Activated naive CD4-positive, alpha-beta T cell treated with anti-CD3 and anti-CD28 coated beads for 36 hours (primary cell): ENCODE results near the gene ADARB1. TPM values are rescaled to one million over a fixed set of nuclear protein-coding genes. Genes with fewer than 3 reads are reported as not detected.
A peak's percentile ranks its signal among the peaks of the same experiment; 100 is the strongest.

ENCODE experiments used
- CTCF ChIA-PET: fragments of 350-600 bp; sonication (Branson Sonifier 250); formaldehyde crosslinking; loops from one replicate; lab custom pipeline; 2021; ENCODE audit warnings: antibody characterized with exemption; lab: Charles Lee
- DNase-seq: peaks from one replicate; pipeline ENCODE4 v3.0.0-alpha.2; 2020
- H3K27ac Mint-ChIP-seq: one replicate; pipeline ENCODE4 v1.8.0; 2021; ENCODE audit warnings: mild to moderate bottlenecking, mixed read lengths
- H3K27me3 Mint-ChIP-seq: one replicate; pipeline ENCODE4 v1.8.0; 2021; ENCODE audit warnings: low read depth, mixed read lengths
- H3K36me3 Mint-ChIP-seq: one replicate; pipeline ENCODE4 v1.8.0; 2021; ENCODE audit warnings: low read depth, mixed read lengths
- H3K4me1 Mint-ChIP-seq: one replicate; pipeline ENCODE4 v1.8.0; 2021; ENCODE audit warnings: low read depth, mixed read lengths
- H3K4me3 Mint-ChIP-seq: one replicate; pipeline ENCODE4 v1.8.0; 2021; ENCODE audit warnings: mild to moderate bottlenecking, moderate library complexity, mixed read lengths
- H3K9me3 Mint-ChIP-seq: one replicate; pipeline ENCODE4 v1.8.0; 2021; ENCODE audit warnings: mixed read lengths
- intact Hi-C: fragments of 100-400 bp; cut with micrococcal nuclease; formaldehyde crosslinking; loops from one replicate; pipeline ENCODE4 v1.15.1; 2023
- total RNA-seq, 2 experiments: library from RNA; stranded (reverse); gene quantifications; one replicate each; pipeline ENCODE4 v1.2.3, GENCODE V29; 2021

ADARB1 gene
- total RNA-seq, 2 experiments from 2014 or later: 30.1 to 33.3 TPM

DNA sequence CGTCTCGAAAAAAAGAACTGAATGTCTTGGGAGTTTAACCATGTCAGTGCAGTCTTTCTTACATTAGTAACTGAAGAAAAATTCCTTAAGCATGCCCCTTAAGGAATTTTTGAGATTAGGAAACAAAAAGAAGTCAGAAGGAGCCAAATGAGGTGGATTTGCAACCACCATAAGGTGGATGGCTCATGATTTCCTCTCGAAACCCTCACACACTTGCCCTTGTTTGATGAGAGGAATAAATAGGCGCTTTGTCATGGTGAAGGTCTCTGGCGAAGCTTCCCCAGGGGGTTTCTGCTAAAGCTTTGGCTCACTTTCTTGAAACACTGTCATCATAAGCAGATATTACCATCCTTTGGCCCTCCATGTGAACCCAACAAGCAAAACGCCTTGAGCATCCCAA, 145.1 kb downstream of the ADARB1 start:
- CTCF ChIA-PET: interaction anchor here (0.8 kb wide), 1 partner anchor 11 kb away, joined by 3 read pairs; no protein-coding TSS in a partner anchor
- DNase-seq: no peak
- intact Hi-C loops: no loop called here
- Mint-ChIP-seq H3K4me1 (peaks cover 4% of the 10 kb centered on the region), H3K27ac (no peak overlapping the region), H3K9me3 (peaks cover 8% of the 10 kb centered on the region), H3K4me3 (no peak overlapping the region), H3K36me3 (peaks cover 31% of the 10 kb centered on the region), H3K27me3 (no peaks in the 10 kb centered on the region)

DNA sequence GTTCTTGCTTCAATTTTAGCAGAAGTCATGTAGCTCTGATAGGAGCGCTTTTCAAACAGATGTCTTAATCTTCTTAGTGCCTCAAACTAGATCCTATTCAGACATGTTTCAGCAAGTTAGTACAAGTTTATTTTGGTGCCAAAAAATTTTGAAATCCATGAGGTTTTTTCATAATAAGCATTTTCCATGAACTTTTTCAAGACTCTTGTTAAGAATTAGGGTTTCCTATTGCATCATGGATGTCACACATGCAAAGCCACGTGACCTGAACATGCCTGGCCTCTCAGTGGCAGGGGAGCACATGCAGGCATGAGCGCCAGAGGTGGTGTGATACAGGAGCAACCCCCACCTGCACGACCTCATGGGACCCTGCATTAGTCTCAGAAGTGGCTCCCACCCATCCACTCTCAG, 145.7 kb downstream of the ADARB1 start:
- Mint-ChIP-seq H3K9me3 (peaks cover 8% of the 10 kb centered on the region), H3K4me3 (no peak overlapping the region), H3K36me3 (peaks cover 27% of the 10 kb centered on the region), H3K27ac (no peak overlapping the region), H3K27me3 (no peaks in the 10 kb centered on the region), H3K4me1 (peaks cover 4% of the 10 kb centered on the region)
- no peak for DNase-seq
- intact Hi-C loops: no loop called here
- CTCF ChIA-PET: interaction anchor here (0.8 kb wide), 1 partner anchor 12 kb away, joined by 3 read pairs; no protein-coding TSS in a partner anchor

DNA sequence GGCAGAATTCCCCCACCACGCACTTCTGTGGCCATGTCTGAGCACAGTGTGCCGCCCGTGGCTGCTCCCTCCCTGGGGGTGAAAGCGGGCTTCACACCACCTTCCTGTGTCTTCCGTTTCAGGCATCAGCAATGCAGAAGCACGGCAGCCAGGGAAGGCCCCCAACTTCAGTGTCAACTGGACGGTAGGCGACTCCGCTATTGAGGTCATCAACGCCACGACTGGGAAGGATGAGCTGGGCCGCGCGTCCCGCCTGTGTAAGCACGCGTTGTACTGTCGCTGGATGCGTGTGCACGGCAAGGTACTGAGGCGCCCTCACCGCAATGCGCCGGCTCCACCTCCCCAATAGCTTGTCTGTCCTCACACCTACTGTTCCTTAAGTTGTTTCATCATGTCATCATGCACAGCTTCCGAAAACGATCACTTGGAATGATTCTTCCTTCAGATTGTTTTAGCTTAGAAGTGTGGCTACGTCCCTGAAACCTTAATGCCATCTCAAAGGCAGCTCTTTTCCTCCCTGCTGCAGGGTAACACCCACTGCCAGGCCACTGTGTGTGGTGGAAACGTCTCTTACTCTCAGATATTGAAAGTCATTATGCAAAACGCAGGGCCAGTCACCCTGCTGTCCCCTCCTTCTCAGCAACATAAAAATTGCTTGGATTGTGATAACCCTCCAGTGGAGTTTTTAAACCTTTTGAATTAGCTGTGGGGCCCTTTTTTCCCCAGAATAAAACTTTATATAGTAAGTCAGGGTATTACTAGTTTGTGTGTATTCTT, 146.5 kb downstream of the ADARB1 start:
- Mint-ChIP-seq H3K4me3 (no peak overlapping the region), H3K27me3 (no peaks in the 10 kb centered on the region), H3K4me1 (peaks cover 7% of the 10 kb centered on the region), H3K36me3 (peaks cover 22% of the 10 kb centered on the region), H3K9me3 (peaks cover 8% of the 10 kb centered on the region), H3K27ac (no peak overlapping the region)
- DNase-seq: no peak
- intact Hi-C loops: no loop called here
- CTCF ChIA-PET: interaction anchor here (1.0 kb wide), 1 partner anchor 82 kb away, joined by 3 read pairs; no protein-coding TSS in a partner anchor

DNA sequence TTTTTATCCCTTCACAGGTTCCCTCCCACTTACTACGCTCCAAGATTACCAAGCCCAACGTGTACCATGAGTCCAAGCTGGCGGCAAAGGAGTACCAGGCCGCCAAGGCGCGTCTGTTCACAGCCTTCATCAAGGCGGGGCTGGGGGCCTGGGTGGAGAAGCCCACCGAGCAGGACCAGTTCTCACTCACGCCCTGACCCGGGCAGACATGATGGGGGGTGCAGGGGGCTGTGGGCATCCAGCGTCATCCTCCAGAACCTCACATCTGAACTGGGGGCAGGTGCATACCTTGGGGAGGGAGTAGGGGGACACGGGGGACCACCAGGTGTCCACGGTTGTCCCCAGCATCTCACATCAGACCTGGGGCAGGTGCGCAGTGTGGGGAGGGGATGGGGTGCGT, 147.6 kb downstream of the ADARB1 start:
- CTCF ChIA-PET: no interaction called here
- Mint-ChIP-seq H3K4me3 (no peak overlapping the region), H3K27ac (no peak overlapping the region), H3K4me1 (peaks cover 16% of the 10 kb centered on the region), H3K27me3 (no peaks in the 10 kb centered on the region), H3K9me3 (peaks cover 5% of the 10 kb centered on the region), H3K36me3 (peaks cover 15% of the 10 kb centered on the region)
- no peak for DNase-seq
- intact Hi-C loops: no loop called here

DNA sequence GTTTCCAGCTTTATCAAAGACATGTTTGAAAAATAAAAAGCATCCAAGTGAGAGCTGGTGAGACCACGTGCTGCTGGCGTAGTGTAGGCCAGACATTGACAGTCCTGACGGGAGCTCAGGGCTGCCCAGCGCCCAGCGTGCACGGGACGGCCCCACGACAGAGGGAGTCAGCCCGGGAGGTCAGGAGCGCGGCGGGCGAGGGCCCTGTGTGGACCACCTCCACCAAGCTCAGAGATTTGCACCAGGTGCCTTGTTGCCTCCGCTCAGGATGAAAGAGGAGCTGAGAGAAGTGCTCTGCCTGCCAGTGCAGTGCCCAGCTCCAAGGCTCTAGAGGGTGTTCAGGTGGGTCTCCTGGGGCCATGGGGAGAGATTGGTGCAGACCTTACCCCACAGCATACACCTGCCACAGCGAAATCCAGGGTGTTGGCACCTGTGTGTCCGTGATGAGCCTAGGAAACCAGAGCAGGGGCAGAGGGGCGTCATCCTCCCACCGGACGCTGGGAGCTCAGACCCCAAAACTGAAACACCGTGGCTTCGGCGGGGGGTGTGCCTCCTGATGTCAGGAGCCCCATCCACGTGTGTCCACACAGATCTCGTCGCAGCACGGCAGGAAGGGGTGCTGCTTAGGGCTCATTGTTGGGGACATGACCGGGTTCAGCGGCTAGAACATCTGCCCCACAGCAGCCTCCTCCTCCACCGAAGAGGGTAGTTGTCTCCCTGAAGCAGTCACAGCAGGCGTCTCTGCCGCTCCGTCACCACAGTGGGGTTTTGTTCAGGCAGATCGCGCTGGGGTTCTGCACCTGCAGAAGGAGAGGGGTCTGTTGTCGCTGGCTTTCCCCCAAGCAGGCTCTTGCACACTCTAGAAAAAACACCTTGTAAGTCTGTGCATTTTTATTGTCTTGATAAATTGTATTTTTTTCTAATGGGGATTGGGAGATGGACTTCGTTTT, 149.1 kb downstream of the ADARB1 start:
- CTCF ChIA-PET: no interaction called here
- Mint-ChIP-seq H3K4me1 (peaks cover 27% of the 10 kb centered on the region), H3K27me3 (no peaks in the 10 kb centered on the region), H3K9me3 (no peaks in the 10 kb centered on the region), H3K36me3 (peaks cover 3% of the 10 kb centered on the region), H3K4me3 (no peak overlapping the region), H3K27ac (no peak overlapping the region)
- no peak for DNase-seq
- intact Hi-C loops: no loop called here

DNA sequence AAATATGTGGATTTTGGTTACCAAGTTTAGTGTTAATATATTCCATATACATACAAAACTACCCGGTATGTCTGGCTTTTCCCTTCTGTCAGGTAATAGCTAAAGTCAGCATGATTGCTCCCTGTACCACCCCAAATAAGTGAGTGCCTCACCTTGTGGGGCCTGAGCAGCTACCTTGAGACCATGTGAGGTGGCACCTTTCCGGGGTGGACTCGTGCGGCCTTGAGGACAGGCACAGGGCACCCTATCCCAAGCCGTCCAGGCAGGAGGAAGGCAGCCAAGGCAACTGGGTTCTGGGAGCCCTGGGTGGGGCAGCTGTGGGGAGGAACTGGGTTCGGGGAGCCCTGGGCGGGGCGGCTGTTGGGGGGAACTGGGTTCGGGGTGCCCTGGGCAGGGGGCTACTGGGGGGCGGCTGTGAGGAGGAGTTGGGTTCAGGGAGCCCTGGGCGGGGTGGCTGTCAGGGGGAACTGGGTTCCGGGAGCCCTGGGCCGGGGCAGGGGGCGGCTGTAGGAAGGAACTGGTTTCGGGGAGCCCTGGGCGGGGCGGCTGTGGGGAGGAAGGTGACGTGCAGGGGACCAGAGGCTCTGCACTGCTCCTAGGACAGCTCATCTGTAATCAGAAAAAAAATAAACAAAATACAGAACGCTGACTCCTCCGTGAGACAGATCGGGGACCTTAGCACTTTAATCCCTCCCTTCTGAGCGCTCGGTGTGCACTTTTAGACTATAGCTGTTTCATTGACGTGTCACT, 150.0 kb downstream of the ADARB1 start:
- H3K36me3 Mint-ChIP-seq: peaks cover 3% of the 10 kb centered on the region
- CTCF ChIA-PET: no interaction called here
- intact Hi-C loops: no loop called here
- H3K27me3 Mint-ChIP-seq: no peaks in the 10 kb centered on the region
- H3K4me1 Mint-ChIP-seq: peaks cover 32% of the 10 kb centered on the region
- no peak overlapping the region for H3K27ac Mint-ChIP-seq
- no peaks in the 10 kb centered on the region for H3K9me3 Mint-ChIP-seq
- peak; percentile 18 for DNase-seq
- H3K4me3 Mint-ChIP-seq: no peak overlapping the region

DNA sequence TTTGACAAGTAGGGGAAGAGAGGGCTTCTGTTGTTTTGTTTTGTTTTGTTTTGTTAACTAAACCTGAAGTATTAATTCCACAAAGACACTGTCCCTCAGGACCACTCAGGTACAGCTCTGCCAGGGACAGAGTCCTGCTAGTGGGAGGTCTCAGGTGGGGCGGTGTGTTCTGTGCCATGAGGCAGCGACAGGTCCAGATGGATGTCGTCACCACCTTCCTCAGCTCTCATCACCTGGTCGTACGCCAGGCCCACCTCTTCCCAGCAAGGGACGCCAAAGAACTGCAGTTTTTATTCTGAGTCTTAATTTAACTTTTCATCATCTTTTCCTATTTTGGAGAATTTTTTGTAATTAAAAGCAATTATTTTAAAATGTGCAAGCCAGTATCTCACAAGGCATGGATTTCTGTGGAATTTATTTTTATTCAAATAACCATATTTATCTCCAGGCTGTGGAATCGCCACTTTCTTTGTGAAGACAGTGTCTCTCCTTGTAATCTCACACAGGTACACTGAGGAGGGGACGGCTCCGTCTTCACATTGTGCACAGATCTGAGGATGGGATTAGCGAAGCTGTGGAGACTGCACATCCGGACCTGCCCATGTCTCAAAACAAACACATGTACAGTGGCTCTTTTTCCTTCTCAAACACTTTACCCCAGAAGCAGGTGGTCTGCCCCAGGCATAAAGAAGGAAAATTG, 150.8 kb downstream of the ADARB1 start:
- intact Hi-C loops: no loop called here
- H3K4me3 Mint-ChIP-seq: no peak overlapping the region
- no peak overlapping the region for H3K27ac Mint-ChIP-seq

DNA sequence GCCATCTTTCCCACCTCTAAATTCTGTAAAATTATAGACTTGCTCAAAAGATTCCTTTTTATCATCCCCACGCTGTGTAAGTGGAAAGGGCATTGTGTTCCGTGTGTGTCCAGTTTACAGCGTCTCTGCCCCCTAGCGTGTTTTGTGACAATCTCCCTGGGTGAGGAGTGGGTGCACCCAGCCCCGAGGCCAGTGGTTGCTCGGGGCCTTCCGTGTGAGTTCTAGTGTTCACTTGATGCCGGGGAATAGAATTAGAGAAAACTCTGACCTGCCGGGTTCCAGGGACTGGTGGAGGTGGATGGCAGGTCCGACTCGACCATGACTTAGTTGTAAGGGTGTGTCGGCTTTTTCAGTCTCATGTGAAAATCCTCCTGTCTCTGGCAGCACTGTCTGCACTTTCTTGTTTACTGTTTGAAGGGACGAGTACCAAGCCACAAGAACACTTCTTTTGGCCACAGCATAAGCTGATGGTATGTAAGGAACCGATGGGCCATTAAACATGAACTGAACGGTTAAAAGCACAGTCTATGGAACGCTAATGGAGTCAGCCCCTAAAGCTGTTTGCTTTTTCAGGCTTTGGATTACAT, 151.5 kb downstream of the ADARB1 start:
- intact Hi-C loops: no loop called here
- H3K27ac Mint-ChIP-seq: no peak overlapping the region
- no peaks in the 10 kb centered on the region for H3K9me3 Mint-ChIP-seq
- CTCF ChIA-PET: no interaction called here
- no peak for DNase-seq
- peaks cover 32% of the 10 kb centered on the region for H3K4me1 Mint-ChIP-seq
- H3K4me3 Mint-ChIP-seq: no peak overlapping the region
- peaks cover 3% of the 10 kb centered on the region for H3K36me3 Mint-ChIP-seq
- H3K27me3 Mint-ChIP-seq: no peaks in the 10 kb centered on the region

More for the DNA sequence above, 150.8 kb downstream of the ADARB1 start:
- CTCF ChIA-PET: no interaction called here
- H3K27me3 Mint-ChIP-seq: no peaks in the 10 kb centered on the region
- DNase-seq: no peak
- no peaks in the 10 kb centered on the region for H3K9me3 Mint-ChIP-seq
- H3K4me1 Mint-ChIP-seq: peaks cover 32% of the 10 kb centered on the region
- peaks cover 3% of the 10 kb centered on the region for H3K36me3 Mint-ChIP-seq

DNA sequence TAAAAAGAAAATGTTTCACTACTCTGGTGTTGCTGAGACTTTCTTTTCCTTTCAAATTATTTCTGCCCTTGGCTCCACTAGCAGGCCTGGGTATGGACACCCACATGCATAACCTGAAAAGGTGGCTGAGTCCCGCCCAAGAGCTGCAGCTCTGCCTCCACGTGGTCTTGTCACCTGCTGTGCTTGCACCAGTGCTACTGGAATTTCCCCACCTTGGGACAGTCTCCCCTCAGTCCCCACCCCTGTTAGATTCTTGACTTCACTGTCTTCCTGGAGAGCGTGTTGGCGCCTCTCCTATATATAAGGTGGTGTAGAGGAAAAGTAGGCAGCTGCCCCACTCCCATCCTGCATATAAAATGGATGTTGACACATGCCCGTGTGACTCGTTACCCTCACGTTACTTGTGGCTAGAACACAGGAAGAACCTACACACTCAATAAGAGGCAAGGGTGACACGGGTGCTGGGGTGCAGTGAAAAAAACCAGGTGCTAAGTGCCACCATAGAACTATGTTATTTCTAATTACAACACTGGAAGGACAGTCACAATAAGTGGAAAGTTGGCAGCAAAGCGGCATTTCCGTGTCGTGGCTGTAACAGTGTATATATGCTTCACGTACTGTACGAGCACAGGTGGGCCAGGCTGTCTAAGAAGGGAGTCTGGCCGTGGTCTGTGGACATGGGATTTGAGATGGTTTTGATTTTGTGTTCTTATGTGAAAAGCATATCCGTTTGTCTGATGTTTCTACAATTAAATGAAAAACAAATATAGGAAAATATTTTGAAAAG, 152.4 kb downstream of the ADARB1 start:
- CTCF ChIA-PET: no interaction called here
- intact Hi-C loops: no loop called here
- no peaks in the 10 kb centered on the region for H3K36me3 Mint-ChIP-seq
- peak; percentile 38 for DNase-seq
- no peak overlapping the region for H3K4me3 Mint-ChIP-seq
- H3K27me3 Mint-ChIP-seq: no peaks in the 10 kb centered on the region
- no peak overlapping the region for H3K27ac Mint-ChIP-seq
- no peaks in the 10 kb centered on the region for H3K9me3 Mint-ChIP-seq
- peaks cover 32% of the 10 kb centered on the region for H3K4me1 Mint-ChIP-seq

DNA sequence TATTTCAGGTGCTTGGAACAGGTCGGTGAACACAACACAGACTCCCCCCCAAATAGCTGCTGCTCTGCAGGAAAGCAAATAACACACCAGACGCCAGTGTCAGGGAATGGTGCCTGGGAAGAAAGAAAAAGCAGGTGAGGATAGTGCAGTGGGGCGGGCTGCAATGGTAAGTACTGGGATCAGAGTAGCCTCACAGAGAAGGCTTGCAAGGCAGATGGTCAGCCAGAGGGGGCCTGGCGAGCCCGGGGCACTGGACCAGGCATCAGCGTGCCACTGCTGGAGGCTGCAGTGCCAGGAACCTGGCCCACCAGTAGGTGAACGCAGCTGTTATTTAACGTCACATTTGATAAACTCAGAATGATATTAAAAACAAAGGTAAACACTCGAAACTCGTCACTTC, 153.4 kb downstream of the ADARB1 start:
- no peak for DNase-seq
- Mint-ChIP-seq H3K36me3 (no peaks in the 10 kb centered on the region), H3K27ac (no peak overlapping the region), H3K27me3 (no peaks in the 10 kb centered on the region), H3K9me3 (no peaks in the 10 kb centered on the region), H3K4me3 (no peak overlapping the region), H3K4me1 (peaks cover 32% of the 10 kb centered on the region)
- CTCF ChIA-PET: interaction anchor here (1.0 kb wide), 1 partner anchor 75 kb away, joined by 4 read pairs; no protein-coding TSS in a partner anchor
- intact Hi-C loops: no loop called here
